Activated T-helper 1 cell treated with anti-CD3 and anti-CD28 coated beads, Interleukin-2, amount 50 U/mL, for 16 hours (primary cell): ENCODE measurements around the gene AHNAK2.

Source experiments
- DNase-seq, 2 donors: peaks; one replicate each; pipeline ENCODE4 v3.0.0-alpha.2; 2020; ENCODE audit warnings: low read depth in 1 of 2, low spot score in 1 of 2

AHNAK2 gene

GRCh38 chr14:104973385-104974145, 4.6 kb downstream of the AHNAK2 start:
- no peak for DNase-seq

- DNase-seq = no peak
Measured at GRCh38 chr14:104973135-104973384, 5.1 kb downstream of the AHNAK2 start.

- DNase-seq = no peak
Measured at GRCh38 chr14:104972301-104973134, 5.7 kb downstream of the AHNAK2 start.

GRCh38 chr14:104971447-104972240, 6.5 kb downstream of the AHNAK2 start:
- no peak for DNase-seq

GRCh38 chr14:104970231-104971068, 7.7 kb downstream of the AHNAK2 start:
- DNase-seq = no peak

- no peak for DNase-seq
Measured at GRCh38 chr14:104969741-104970230, 8.4 kb downstream of the AHNAK2 start.

GRCh38 chr14:104968541-104969401, 9.4 kb downstream of the AHNAK2 start:
- DNase-seq = no peak

GRCh38 chr14:104968153-104968527, 10.0 kb downstream of the AHNAK2 start:
- no peak for DNase-seq

GRCh38 chr14:104967386-104968152, 10.6 kb downstream of the AHNAK2 start:
- no peak for DNase-seq

GRCh38 chr14:104966981-104967385, 11.2 kb downstream of the AHNAK2 start:
- no peak for DNase-seq

- no peak for DNase-seq
Measured at GRCh38 chr14:104966261-104966865, 11.8 kb downstream of the AHNAK2 start.

- no peak for DNase-seq
Measured at GRCh38 chr14:104965561-104966231, 12.5 kb downstream of the AHNAK2 start.

GRCh38 chr14:104964546-104964945, 13.6 kb downstream of the AHNAK2 start:
- DNase-seq = no peak

- DNase-seq = no peak
Measured at GRCh38 chr14:104957146-104958113, 20.7 kb downstream of the AHNAK2 start.

GRCh38 chr14:104956290-104956890, 21.8 kb downstream of the AHNAK2 start:
- no peak for DNase-seq

GRCh38 chr14:104955396-104955770, 22.8 kb downstream of the AHNAK2 start:
- no peak for DNase-seq
